GM12891 (cell line): Measurements from ENCODE around the gene MARK4.

ENCODE experiments used
- POLR2A ChIP-seq: IDR thresholded peaks from 2 replicates; pipeline ENCODE4 v1.6.1; 2011; ENCODE audit warnings: low read depth, low read length, control low read depth
- POLR2AphosphoS5 ChIP-seq: IDR thresholded peaks from 2 replicates; pipeline ENCODE4 v1.6.1; 2011; ENCODE audit warnings: low read depth, low read length, control low read depth
- POU2F2 ChIP-seq: IDR thresholded peaks from 2 replicates; pipeline ENCODE4 v1.6.1; 2011; ENCODE audit warnings: low read depth, mild to moderate bottlenecking, control low read depth, low read length, moderate library complexity
- SPI1 ChIP-seq: IDR thresholded peaks from 2 replicates; pipeline ENCODE4 v1.6.1; 2011; ENCODE audit warnings: low read depth, low read length, control low read depth
- TAF1 ChIP-seq: IDR thresholded peaks from 2 replicates; pipeline ENCODE4 v1.6.1; 2011; ENCODE audit warnings: low read depth, low read length, control low read depth

DNA sequence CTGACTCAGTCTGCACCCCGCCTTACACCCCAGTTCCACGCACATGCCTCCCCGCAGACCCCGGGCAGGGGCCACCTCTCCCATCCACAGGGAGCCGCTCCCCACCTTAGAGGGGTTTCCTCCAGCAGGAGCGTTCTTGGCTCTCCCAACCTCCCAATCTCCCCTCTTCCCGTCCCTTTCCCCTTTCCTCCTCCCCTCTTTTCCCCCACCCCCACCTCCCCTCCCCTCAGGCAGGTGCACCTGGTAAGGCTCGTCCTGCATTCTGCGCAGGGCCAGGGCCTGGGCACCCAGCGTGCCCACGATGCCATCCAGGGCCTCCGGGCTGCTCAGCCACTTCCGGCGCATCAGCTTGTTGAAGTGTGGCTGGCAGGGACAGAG lies 33.1 kb upstream of the MARK4 start:
- TF ChIP-seq TAF1 (no peak), POLR2A (no peak), POLR2AphosphoS5 (no peak), SPI1 (no peak), POU2F2 (no peak)
